ENCODE data around the gene PDK1. TPM values are rescaled to one million over a fixed set of nuclear protein-coding genes. Genes with fewer than 3 reads are reported as not detected.

PDK1 gene
- total RNA-seq, 1 donor from 2014 or later, result 24.2 TPM

- H3K27me3 ChIP-seq, result no peaks in the 10 kb centered on the region
- H3K27ac ChIP-seq, result no peak overlapping the region
- peaks cover 8 to 46% of the 10 kb centered on the region in 2 donors for H3K9me3 ChIP-seq
- no peak overlapping the region for H3K4me3 ChIP-seq
- DNase-seq (ENCODE audit: low spot score in 2 of 2), result no peak
- intact Hi-C loops (cut with DNase I), result no loop called here
- peaks cover 17 to 44% of the 10 kb centered on the region in 2 donors for H3K36me3 ChIP-seq
- H3K4me1 ChIP-seq, result no peaks in the 10 kb centered on the region
- no peak for TF ChIP-seq CTCF (IDR thresholded peaks at IDR 0.05)
These were observed 19.1 kb downstream of the PDK1 start for GRCh38 chr2:172574965-172575364.

- Histone ChIP-seq H3K27ac (no peak overlapping the region), H3K27me3 (no peaks in the 10 kb centered on the region), H3K4me3 (no peak overlapping the region), H3K9me3 (peaks cover 8 to 46% of the 10 kb centered on the region in 2 donors), H3K4me1 (no peaks in the 10 kb centered on the region), H3K36me3 (peaks cover 19 to 24% of the 10 kb centered on the region in 2 donors)
- no peak for TF ChIP-seq CTCF (IDR thresholded peaks at IDR 0.05)
- no peak for DNase-seq (ENCODE audit: low spot score in 2 of 2)
- intact Hi-C loops (cut with DNase I), result no loop called here
These were observed 22.2 kb downstream of the PDK1 start for GRCh38 chr2:172578054-172578453.

- Histone ChIP-seq H3K36me3 (peaks cover 19 to 21% of the 10 kb centered on the region in 2 donors), H3K27ac (no peak overlapping the region), H3K27me3 (no peaks in the 10 kb centered on the region), H3K4me3 (no peak overlapping the region), H3K4me1 (no peaks in the 10 kb centered on the region), H3K9me3 (peaks cover 8 to 44% of the 10 kb centered on the region in 2 donors)
- intact Hi-C loops (cut with DNase I), result no loop called here
- no peak for TF ChIP-seq CTCF (IDR thresholded peaks at IDR 0.05)
- no peak for DNase-seq (ENCODE audit: low spot score in 2 of 2)
These were observed 23.1 kb downstream of the PDK1 start for GRCh38 chr2:172578860-172579512.

GRCh38 chr2:172580544-172580943 is 24.7 kb downstream of the PDK1 start:
- Histone ChIP-seq H3K27me3 (no peaks in the 10 kb centered on the region), H3K27ac (no peak overlapping the region), H3K4me3 (no peak overlapping the region), H3K36me3 (peaks cover 8 to 15% of the 10 kb centered on the region in 2 donors), H3K9me3 (peaks cover 6 to 28% of the 10 kb centered on the region in 2 donors), H3K4me1 (no peaks in the 10 kb centered on the region)
- no peak for DNase-seq (ENCODE audit: low spot score in 2 of 2)
- no peak for TF ChIP-seq CTCF (IDR thresholded peaks at IDR 0.05)
- intact Hi-C loops (cut with DNase I), result no loop called here

GRCh38 chr2:172582656-172583055 is 26.8 kb downstream of the PDK1 start:
- no peak for TF ChIP-seq CTCF (IDR thresholded peaks at IDR 0.05)
- H3K9me3 ChIP-seq, result peaks cover 0 to 16% of the 10 kb centered on the region in 2 donors
- H3K4me3 ChIP-seq, result no peak overlapping the region
- H3K36me3 ChIP-seq, result peaks cover 9 to 20% of the 10 kb centered on the region in 2 donors
- no peak overlapping the region for H3K27ac ChIP-seq
- no peak for DNase-seq (ENCODE audit: low spot score in 2 of 2)
- no peaks in the 10 kb centered on the region for H3K27me3 ChIP-seq
- no peaks in the 10 kb centered on the region for H3K4me1 ChIP-seq
- intact Hi-C loops (cut with DNase I), result no loop called here
